Measurements from ENCODE around the gene ADRA1B.

The ADRA1B gene

GRCh38 chr5:159890141-159890540, 26.1 kb upstream of the ADRA1B start:
- POLR2A ChIA-PET: no interaction called here

GRCh38 chr5:159891371-159891770, 24.9 kb upstream of the ADRA1B start:
- Histone ChIP-seq H3K4me1 (ENCODE audit: control extremely low read depth in 1 of 4, control insufficient read depth in 4 of 4, insufficient read depth in 4 of 4, low read length in 3 of 4) (no peaks in the 10 kb centered on the region), H3K9me3 (ENCODE audit: control extremely low read depth in 1 of 5, control insufficient read depth in 4 of 5, insufficient read depth in 2 of 5, low read depth in 1 of 5, low read length in 4 of 5) (no peaks in the 10 kb centered on the region), H3K27ac (ENCODE audit: insufficient read depth in 1 of 2, low read depth in 1 of 2, low read length in 2 of 2, poor library complexity in 1 of 2, severe bottlenecking in 2 of 2) (no peak overlapping the region), H3K36me3 (ENCODE audit: control insufficient read depth in 4 of 4, insufficient read depth in 4 of 4, low read length in 3 of 4) (no peaks in the 10 kb centered on the region), H3K27me3 (replicated peaks in 2 of 5; ENCODE audit: control insufficient read depth in 4 of 5, insufficient read depth in 5 of 5, low read length in 4 of 5) (no peaks in the 10 kb centered on the region), H3K4me3 (ENCODE audit: control insufficient read depth in 1 of 7, extremely low read depth in 1 of 7, insufficient read depth in 4 of 7, low read depth in 2 of 7, low read length in 6 of 7) (no peak overlapping the region)
- POLR2A ChIA-PET: interaction anchor here (0.6 kb wide), 1 partner anchor 11 kb away, joined by 4 read pairs; no protein-coding TSS in a partner anchor
- no peak for DNase-seq
- WGBS (ENCODE audit: insufficient coverage): 83% methylated on average over 4 of the region's 5 CpGs
- CTCF ChIA-PET: no interaction called here

More at GRCh38 chr5:159890141-159890540, 26.1 kb upstream of the ADRA1B start:
- no peaks in the 10 kb centered on the region for H3K4me1 ChIP-seq (ENCODE audit: control extremely low read depth in 1 of 4, control insufficient read depth in 4 of 4, insufficient read depth in 4 of 4, low read length in 3 of 4)
- 88% methylated on average over 1 of the region's 1 CpG for WGBS (ENCODE audit: insufficient coverage)
- no peak for DNase-seq
- no peak overlapping the region for H3K4me3 ChIP-seq (ENCODE audit: control insufficient read depth in 1 of 7, extremely low read depth in 1 of 7, insufficient read depth in 4 of 7, low read depth in 2 of 7, low read length in 6 of 7)
- no peaks in the 10 kb centered on the region for H3K27me3 ChIP-seq (replicated peaks in 2 of 5; ENCODE audit: control insufficient read depth in 4 of 5, insufficient read depth in 5 of 5, low read length in 4 of 5)
- CTCF ChIA-PET: no interaction called here
- H3K36me3 ChIP-seq (ENCODE audit: control insufficient read depth in 4 of 4, insufficient read depth in 4 of 4, low read length in 3 of 4): no peaks in the 10 kb centered on the region
- H3K27ac ChIP-seq (ENCODE audit: insufficient read depth in 1 of 2, low read depth in 1 of 2, low read length in 2 of 2, poor library complexity in 1 of 2, severe bottlenecking in 2 of 2): no peak overlapping the region
- H3K9me3 ChIP-seq (ENCODE audit: control extremely low read depth in 1 of 5, control insufficient read depth in 4 of 5, insufficient read depth in 2 of 5, low read depth in 1 of 5, low read length in 4 of 5): no peaks in the 10 kb centered on the region

- Histone ChIP-seq H3K4me3 (ENCODE audit: control insufficient read depth in 1 of 7, extremely low read depth in 1 of 7, insufficient read depth in 4 of 7, low read depth in 2 of 7, low read length in 6 of 7) (no peak overlapping the region), H3K27me3 (replicated peaks in 2 of 5; ENCODE audit: control insufficient read depth in 4 of 5, insufficient read depth in 5 of 5, low read length in 4 of 5) (peaks cover 0 to 2% (median 0%) of the 10 kb centered on the region in 5 experiments), H3K36me3 (ENCODE audit: control insufficient read depth in 4 of 4, insufficient read depth in 4 of 4, low read length in 3 of 4) (no peaks in the 10 kb centered on the region), H3K9me3 (ENCODE audit: control extremely low read depth in 1 of 5, control insufficient read depth in 4 of 5, insufficient read depth in 2 of 5, low read depth in 1 of 5, low read length in 4 of 5) (no peaks in the 10 kb centered on the region), H3K4me1 (ENCODE audit: control extremely low read depth in 1 of 4, control insufficient read depth in 4 of 4, insufficient read depth in 4 of 4, low read length in 3 of 4) (no peaks in the 10 kb centered on the region), H3K27ac (ENCODE audit: insufficient read depth in 1 of 2, low read depth in 1 of 2, low read length in 2 of 2, poor library complexity in 1 of 2, severe bottlenecking in 2 of 2) (no peak overlapping the region)
- ChIA-PET CTCF (interaction anchor here (1.6 kb wide), 1 partner anchor 30 kb away, joined by 4 read pairs; no protein-coding TSS in a partner anchor), POLR2A (no interaction called here)
- WGBS (ENCODE audit: insufficient coverage): 100% methylated on average over 2 of the region's 3 CpGs
- DNase-seq: no peak
Measured at GRCh38 chr5:159893040-159893695, 23.1 kb upstream of the ADRA1B start.

GRCh38 chr5:159894149-159894720, 22.0 kb upstream of the ADRA1B start:
- CTCF ChIA-PET: interaction anchor here (1.6 kb wide), 1 partner anchor 31 kb away, joined by 4 read pairs; no protein-coding TSS in a partner anchor

GRCh38 chr5:159897786-159898393, 18.4 kb upstream of the ADRA1B start:
- Histone ChIP-seq H3K36me3 (ENCODE audit: control insufficient read depth in 4 of 4, insufficient read depth in 4 of 4, low read length in 3 of 4) (no peaks in the 10 kb centered on the region), H3K27me3 (replicated peaks in 2 of 5; ENCODE audit: control insufficient read depth in 4 of 5, insufficient read depth in 5 of 5, low read length in 4 of 5) (peaks cover 0 to 2% (median 0%) of the 10 kb centered on the region in 5 experiments), H3K9me3 (ENCODE audit: control extremely low read depth in 1 of 5, control insufficient read depth in 4 of 5, insufficient read depth in 2 of 5, low read depth in 1 of 5, low read length in 4 of 5) (no peaks in the 10 kb centered on the region), H3K4me1 (ENCODE audit: control extremely low read depth in 1 of 4, control insufficient read depth in 4 of 4, insufficient read depth in 4 of 4, low read length in 3 of 4) (no peaks in the 10 kb centered on the region), H3K4me3 (ENCODE audit: control insufficient read depth in 1 of 7, extremely low read depth in 1 of 7, insufficient read depth in 4 of 7, low read depth in 2 of 7, low read length in 6 of 7) (no peak overlapping the region), H3K27ac (ENCODE audit: insufficient read depth in 1 of 2, low read depth in 1 of 2, low read length in 2 of 2, poor library complexity in 1 of 2, severe bottlenecking in 2 of 2) (no peak overlapping the region)
- ChIA-PET POLR2A (interaction anchor here (0.8 kb wide), 1 partner anchor 20 kb away, joined by 4 read pairs; no protein-coding TSS in a partner anchor), CTCF (interaction anchor here (0.7 to 1.6 kb wide), 3 partner anchors 13 to 20 kb away, joined by 3 to 4 read pairs (median 3); no protein-coding TSS in a partner anchor)
- DNase-seq: no peak
- WGBS (ENCODE audit: insufficient coverage): 90% methylated on average over 4 of the region's 6 CpGs

More at GRCh38 chr5:159894149-159894720, 22.0 kb upstream of the ADRA1B start:
- Histone ChIP-seq H3K4me3 (ENCODE audit: control insufficient read depth in 1 of 7, extremely low read depth in 1 of 7, insufficient read depth in 4 of 7, low read depth in 2 of 7, low read length in 6 of 7) (no peak overlapping the region), H3K36me3 (ENCODE audit: control insufficient read depth in 4 of 4, insufficient read depth in 4 of 4, low read length in 3 of 4) (no peaks in the 10 kb centered on the region), H3K27me3 (replicated peaks in 2 of 5; ENCODE audit: control insufficient read depth in 4 of 5, insufficient read depth in 5 of 5, low read length in 4 of 5) (peaks cover 0 to 2% (median 0%) of the 10 kb centered on the region in 5 experiments), H3K9me3 (ENCODE audit: control extremely low read depth in 1 of 5, control insufficient read depth in 4 of 5, insufficient read depth in 2 of 5, low read depth in 1 of 5, low read length in 4 of 5) (no peaks in the 10 kb centered on the region), H3K4me1 (ENCODE audit: control extremely low read depth in 1 of 4, control insufficient read depth in 4 of 4, insufficient read depth in 4 of 4, low read length in 3 of 4) (no peaks in the 10 kb centered on the region), H3K27ac (ENCODE audit: insufficient read depth in 1 of 2, low read depth in 1 of 2, low read length in 2 of 2, poor library complexity in 1 of 2, severe bottlenecking in 2 of 2) (no peak overlapping the region)
- 100% methylated on average over 2 of the region's 7 CpGs for WGBS (ENCODE audit: insufficient coverage)
- POLR2A ChIA-PET: no interaction called here
- DNase-seq: no peak

DNA sequence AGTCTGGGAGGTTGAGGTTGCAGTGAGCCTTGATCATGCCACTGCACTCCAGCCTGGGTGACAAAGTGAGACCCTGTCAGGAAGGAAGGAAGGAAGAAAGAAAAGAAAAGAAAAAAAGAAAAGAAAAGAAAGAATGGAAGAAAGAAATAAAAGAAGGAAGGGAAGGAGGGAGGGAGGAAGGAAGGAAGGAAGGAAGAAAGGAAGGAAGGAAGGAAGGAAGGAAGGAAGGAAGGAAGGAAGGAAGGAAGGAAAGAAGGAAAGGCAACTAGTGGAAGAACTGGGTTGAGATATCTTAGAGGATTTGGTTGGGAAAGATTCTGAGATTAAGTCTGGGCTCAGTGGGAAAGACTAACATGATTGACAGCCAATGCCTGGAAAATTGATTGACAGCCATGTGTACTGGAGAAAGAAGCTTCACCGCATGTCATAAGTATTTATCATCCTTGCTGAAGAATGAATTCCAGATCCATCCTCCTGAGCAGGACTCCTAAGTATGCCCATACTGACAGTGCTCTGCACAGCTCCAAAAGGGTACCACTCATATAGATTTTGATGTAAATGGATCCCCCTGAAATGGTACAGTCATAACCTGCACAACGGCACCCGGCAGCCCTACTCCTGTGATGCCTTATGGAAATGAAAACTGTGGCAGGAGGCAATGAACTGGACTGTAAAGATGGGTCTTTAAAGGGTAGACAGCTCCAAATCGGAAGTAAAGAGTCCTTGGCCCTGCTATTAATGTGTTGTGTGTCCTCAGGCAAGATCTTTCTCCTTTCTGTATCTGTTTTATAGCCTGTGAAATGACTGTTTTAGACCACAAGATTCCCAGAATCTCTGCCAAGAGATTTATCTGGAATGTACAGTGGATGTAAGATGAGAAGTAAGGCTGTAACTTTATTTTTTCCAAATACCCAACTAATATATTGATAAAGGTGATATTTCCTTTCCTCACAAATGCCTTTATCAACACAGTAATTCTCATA, 16.9 kb upstream of the ADRA1B start:
- H3K4me3 ChIP-seq (ENCODE audit: control insufficient read depth in 1 of 7, extremely low read depth in 1 of 7, insufficient read depth in 4 of 7, low read depth in 2 of 7, low read length in 6 of 7): no peak overlapping the region
- no peak for DNase-seq
- no peaks in the 10 kb centered on the region for H3K36me3 ChIP-seq (ENCODE audit: control insufficient read depth in 4 of 4, insufficient read depth in 4 of 4, low read length in 3 of 4)
- H3K27me3 ChIP-seq (replicated peaks in 2 of 5; ENCODE audit: control insufficient read depth in 4 of 5, insufficient read depth in 5 of 5, low read length in 4 of 5): peaks cover 0 to 2% (median 0%) of the 10 kb centered on the region in 5 experiments
- H3K9me3 ChIP-seq (ENCODE audit: control extremely low read depth in 1 of 5, control insufficient read depth in 4 of 5, insufficient read depth in 2 of 5, low read depth in 1 of 5, low read length in 4 of 5): no peaks in the 10 kb centered on the region
- CTCF ChIA-PET: interaction anchor here (1.6 kb wide), 1 partner anchor 18 kb away, joined by 4 read pairs; no protein-coding TSS in a partner anchor
- H3K27ac ChIP-seq (ENCODE audit: insufficient read depth in 1 of 2, low read depth in 1 of 2, low read length in 2 of 2, poor library complexity in 1 of 2, severe bottlenecking in 2 of 2): no peak overlapping the region
- WGBS (ENCODE audit: insufficient coverage): 96% methylated on average over 4 of the region's 4 CpGs
- no peaks in the 10 kb centered on the region for H3K4me1 ChIP-seq (ENCODE audit: control extremely low read depth in 1 of 4, control insufficient read depth in 4 of 4, insufficient read depth in 4 of 4, low read length in 3 of 4)
- POLR2A ChIA-PET: no interaction called here
